Putamen (tissue), 1 donor: ENCODE data around the gene DLST.
A peak's percentile ranks its signal among the peaks of the same experiment; 100 is the strongest.

Experiments
- DNase-seq: peaks from one replicate; pipeline ENCODE4 v3.0.0-alpha.2; 2016; ENCODE audit warnings: low spot score

The DLST gene

GRCh38 chr14:74896400-74896799, 14.7 kb downstream of the DLST start:
- DNase-seq = no peak

GRCh38 chr14:74897642-74898041, 15.9 kb downstream of the DLST start:
- DNase-seq = no peak

GRCh38 chr14:74898083-74898482, 16.4 kb downstream of the DLST start:
- DNase-seq = no peak

GRCh38 chr14:74898694-74899093, 17.0 kb downstream of the DLST start:
- DNase-seq = no peak

GRCh38 chr14:74902941-74903705, 21.4 kb downstream of the DLST start:
- DNase-seq = no peak

- no peak for DNase-seq
These were observed 23.2 kb downstream of the DLST start for GRCh38 chr14:74904635-74905503.

GRCh38 chr14:74905595-74906142, 24.0 kb downstream of the DLST start:
- DNase-seq = no peak

- no peak for DNase-seq
These were observed 25.3 kb downstream of the DLST start for GRCh38 chr14:74906925-74907521.

- no peak for DNase-seq
These were observed 26.0 kb downstream of the DLST start for GRCh38 chr14:74907744-74908143.

GRCh38 chr14:74908861-74909341, 27.2 kb downstream of the DLST start:
- peak; percentile 45 for DNase-seq

GRCh38 chr14:74909501-74909900, 27.8 kb downstream of the DLST start:
- DNase-seq = no peak

- no peak for DNase-seq
These were observed 28.2 kb downstream of the DLST start for GRCh38 chr14:74909911-74910310.

GRCh38 chr14:74910556-74910955, 28.8 kb downstream of the DLST start:
- DNase-seq = no peak

GRCh38 chr14:74911221-74911620, 29.5 kb downstream of the DLST start:
- no peak for DNase-seq

- DNase-seq = no peak
These were observed 30.0 kb downstream of the DLST start for GRCh38 chr14:74911704-74912103.

- no peak for DNase-seq
These were observed 30.4 kb downstream of the DLST start for GRCh38 chr14:74912111-74912510.

GRCh38 chr14:74912801-74913200, 31.1 kb downstream of the DLST start:
- no peak for DNase-seq

- no peak for DNase-seq
These were observed 31.7 kb downstream of the DLST start for GRCh38 chr14:74913393-74913910.

- peak; percentile 59 for DNase-seq
These were observed 32.4 kb downstream of the DLST start for GRCh38 chr14:74913986-74914573.

- DNase-seq = no peak
These were observed 33.7 kb downstream of the DLST start for GRCh38 chr14:74915426-74915825.

GRCh38 chr14:74915826-74916225, 34.1 kb downstream of the DLST start:
- DNase-seq = no peak

GRCh38 chr14:74917178-74917543, 35.4 kb downstream of the DLST start:
- no peak for DNase-seq
